LNCaP clone FGC (cell line): Measurements from ENCODE around the gene FIBCD1.

Experiments used
- DNase-seq: peaks from one replicate; pipeline ENCODE4 v3.0.0-alpha.2; 2011; ENCODE audit warnings: low read depth
- H3K4me3 ChIP-seq: 2 replicates; pipeline ENCODE4 v1.5.1; 2011; ENCODE audit warnings: mild to moderate bottlenecking, low read depth, low read length, control low read depth
- CTCF ChIP-seq: IDR thresholded peaks from 2 replicates; pipeline ENCODE4 v1.5.1; 2012; ENCODE audit warnings: mild to moderate bottlenecking; ENCODE audit not compliant: control insufficient read depth, insufficient read depth; ENCODE audit errors: extremely low read depth

FIBCD1 gene

GRCh38 chr9:130985029-130985428 lies 46.0 kb upstream of the FIBCD1 start:
- DNase-seq, result no peak
- TF ChIP-seq CTCF, result no peak
- no peak overlapping the region for H3K4me3 ChIP-seq

GRCh38 chr9:130984521-130984920 lies 45.5 kb upstream of the FIBCD1 start:
- no peak for DNase-seq
- no peak overlapping the region for H3K4me3 ChIP-seq
- TF ChIP-seq CTCF, result no peak

- TF ChIP-seq CTCF, result no peak
- H3K4me3 ChIP-seq, result no peak overlapping the region
- no peak for DNase-seq
These were observed 44.9 kb upstream of the FIBCD1 start for GRCh38 chr9:130983970-130984369.

GRCh38 chr9:130983359-130983670 lies 44.3 kb upstream of the FIBCD1 start:
- H3K4me3 ChIP-seq, result no peak overlapping the region
- no peak for TF ChIP-seq CTCF
- DNase-seq, result no peak

GRCh38 chr9:130982636-130983358 lies 43.8 kb upstream of the FIBCD1 start:
- DNase-seq, result no peak
- no peak overlapping the region for H3K4me3 ChIP-seq
- no peak for TF ChIP-seq CTCF

- no peak for DNase-seq
- H3K4me3 ChIP-seq, result no peak overlapping the region
These were observed 42.7 kb upstream of the FIBCD1 start for GRCh38 chr9:130981756-130982137.

More at GRCh38 chr9:130981756-130982137, 42.7 kb upstream of the FIBCD1 start:
- TF ChIP-seq CTCF, result no peak
